Panc1 (cell line): ENCODE results near the gene SLC35F1.

Source experiments
- CTCF ChIP-seq: fragments of 450-650 bp; IDR thresholded peaks from 2 replicates; pipeline ENCODE4 v1.5.1; 2017; ENCODE audit warnings: mild to moderate bottlenecking
- POLR2AphosphoS5 ChIP-seq: IDR thresholded peaks from 2 replicates; pipeline ENCODE4 v1.6.1; 2012; ENCODE audit warnings: mild to moderate bottlenecking, low read depth, low read length, moderate library complexity
- SIN3A ChIP-seq: IDR thresholded peaks from 2 replicates; pipeline ENCODE4 v1.6.1; 2012; ENCODE audit warnings: low read depth, mild to moderate bottlenecking, low read length, moderate library complexity, borderline replicate concordance; ENCODE audit not compliant: insufficient read depth
- TF ChIP-seq, protein P1 (sequence below), 2 experiments: IDR thresholded peaks; 2 replicates each; pipeline ENCODE4 v1.6.1; 2011 to 2012; ENCODE audit warnings: low read depth in 2 of 2, control low read depth in 1 of 2, low read length in 1 of 2, mild to moderate bottlenecking in 1 of 2, moderate library complexity in 1 of 2; ENCODE audit not compliant: insufficient read depth in 1 of 2

- TF ChIP-seq CTCF (no peak), POLR2AphosphoS5 (no peak), SIN3A (no peak)
- TF ChIP-seq, protein P1, sequence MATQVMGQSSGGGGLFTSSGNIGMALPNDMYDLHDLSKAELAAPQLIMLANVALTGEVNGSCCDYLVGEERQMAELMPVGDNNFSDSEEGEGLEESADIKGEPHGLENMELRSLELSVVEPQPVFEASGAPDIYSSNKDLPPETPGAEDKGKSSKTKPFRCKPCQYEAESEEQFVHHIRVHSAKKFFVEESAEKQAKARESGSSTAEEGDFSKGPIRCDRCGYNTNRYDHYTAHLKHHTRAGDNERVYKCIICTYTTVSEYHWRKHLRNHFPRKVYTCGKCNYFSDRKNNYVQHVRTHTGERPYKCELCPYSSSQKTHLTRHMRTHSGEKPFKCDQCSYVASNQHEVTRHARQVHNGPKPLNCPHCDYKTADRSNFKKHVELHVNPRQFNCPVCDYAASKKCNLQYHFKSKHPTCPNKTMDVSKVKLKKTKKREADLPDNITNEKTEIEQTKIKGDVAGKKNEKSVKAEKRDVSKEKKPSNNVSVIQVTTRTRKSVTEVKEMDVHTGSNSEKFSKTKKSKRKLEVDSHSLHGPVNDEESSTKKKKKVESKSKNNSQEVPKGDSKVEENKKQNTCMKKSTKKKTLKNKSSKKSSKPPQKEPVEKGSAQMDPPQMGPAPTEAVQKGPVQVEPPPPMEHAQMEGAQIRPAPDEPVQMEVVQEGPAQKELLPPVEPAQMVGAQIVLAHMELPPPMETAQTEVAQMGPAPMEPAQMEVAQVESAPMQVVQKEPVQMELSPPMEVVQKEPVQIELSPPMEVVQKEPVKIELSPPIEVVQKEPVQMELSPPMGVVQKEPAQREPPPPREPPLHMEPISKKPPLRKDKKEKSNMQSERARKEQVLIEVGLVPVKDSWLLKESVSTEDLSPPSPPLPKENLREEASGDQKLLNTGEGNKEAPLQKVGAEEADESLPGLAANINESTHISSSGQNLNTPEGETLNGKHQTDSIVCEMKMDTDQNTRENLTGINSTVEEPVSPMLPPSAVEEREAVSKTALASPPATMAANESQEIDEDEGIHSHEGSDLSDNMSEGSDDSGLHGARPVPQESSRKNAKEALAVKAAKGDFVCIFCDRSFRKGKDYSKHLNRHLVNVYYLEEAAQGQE (IDR thresholded peaks at IDR 0.05; ENCODE audit: insufficient read depth in 1 of 2, low read depth in 2 of 2, low read length in 1 of 2), result no peak
Observed at GRCh38 chr6:118324116-118324515, 417.1 kb downstream of the SLC35F1 start.
